Mesenchymal stem cell (in vitro differentiated cells and primary cell): Measurements from ENCODE around the gene BEGAIN.

Experiments used
- DNase-seq: peaks from one replicate; pipeline ENCODE4 v3.0.0-alpha.2; 2013
- H2AFZ ChIP-seq: one replicate; pipeline ENCODE4 v1.6.1; 2013; ENCODE audit warnings: low read depth, mild to moderate bottlenecking, control low read depth, inconsistent platforms, low read length, moderate library complexity
- H2AK5ac ChIP-seq: 2 replicates; pipeline ENCODE4 v1.6.1; 2013; ENCODE audit warnings: low read length, moderate library complexity, mild to moderate bottlenecking, inconsistent platforms; ENCODE audit not compliant: severe bottlenecking
- H2BK120ac ChIP-seq: one replicate; pipeline ENCODE4 v1.6.1; 2013; ENCODE audit warnings: low read depth, mild to moderate bottlenecking, inconsistent platforms, low read length, moderate library complexity
- H2BK12ac ChIP-seq, 2 experiments: one replicate each; pipeline ENCODE4 v1.6.1; 2013; ENCODE audit warnings: inconsistent platforms in 2 of 2, low read length in 2 of 2, mild to moderate bottlenecking in 2 of 2, moderate library complexity in 2 of 2, control low read depth in 1 of 2
- H2BK15ac ChIP-seq: one replicate; pipeline ENCODE4 v1.6.1; 2013; ENCODE audit warnings: mild to moderate bottlenecking, low read depth, inconsistent platforms; ENCODE audit not compliant: poor library complexity, severe bottlenecking
- H2BK5ac ChIP-seq: 2 replicates; pipeline ENCODE4 v1.6.1; 2013; ENCODE audit warnings: low read depth, mild to moderate bottlenecking, low read length, control low read depth, inconsistent platforms; ENCODE audit not compliant: poor library complexity, severe bottlenecking
- H3K14ac ChIP-seq, 2 experiments: one replicate each; pipeline ENCODE4 v1.6.1; 2013; ENCODE audit warnings: inconsistent platforms in 2 of 2, low read length in 2 of 2, control low read depth in 1 of 2, mild to moderate bottlenecking in 1 of 2, moderate library complexity in 1 of 2
- H3K18ac ChIP-seq, 2 experiments: one replicate each; pipeline ENCODE4 v1.6.1; 2013; ENCODE audit warnings: inconsistent platforms in 2 of 2, low read length in 2 of 2, control low read depth in 1 of 2, low read depth in 1 of 2, mild to moderate bottlenecking in 1 of 2
- H3K23ac ChIP-seq, 2 experiments: one replicate each; pipeline ENCODE4 v1.6.1; 2013; ENCODE audit warnings: inconsistent platforms in 2 of 2, low read length in 2 of 2, mild to moderate bottlenecking in 2 of 2, moderate library complexity in 2 of 2, control low read depth in 1 of 2
- H3K27ac ChIP-seq: 2 replicates; pipeline ENCODE4 v1.5.1; 2013; ENCODE audit warnings: mild to moderate bottlenecking, moderate library complexity, low read length, control low read depth, inconsistent platforms; ENCODE audit not compliant: poor library complexity, severe bottlenecking
- H3K27me3 ChIP-seq, 2 experiments: 2 replicates each; pipeline versions ENCODE4 v1.6.1 to v1.7.0; 2013; ENCODE audit warnings: low read length in 2 of 2, mild to moderate bottlenecking in 2 of 2, moderate library complexity in 2 of 2, control low read depth in 1 of 2, inconsistent platforms in 1 of 2; ENCODE audit not compliant: control insufficient read depth in 1 of 2, insufficient read depth in 1 of 2
- H3K36me3 ChIP-seq, 2 experiments: 2 replicates each; pipeline versions ENCODE4 v1.6.1 to v1.7.0; 2013; ENCODE audit warnings: low read length in 2 of 2, control low read depth in 1 of 2, inconsistent platforms in 1 of 2, low read depth in 1 of 2, mild to moderate bottlenecking in 1 of 2; ENCODE audit not compliant: insufficient read depth in 2 of 2, control insufficient read depth in 1 of 2
- H3K4ac ChIP-seq, 2 experiments: one replicate each; pipeline ENCODE4 v1.6.1; 2013; ENCODE audit warnings: inconsistent platforms in 2 of 2, low read length in 2 of 2, mild to moderate bottlenecking in 2 of 2, moderate library complexity in 2 of 2, control low read depth in 1 of 2, low read depth in 1 of 2
- H3K4me1 ChIP-seq: 2 replicates; pipeline ENCODE4 v1.6.1; 2013; ENCODE audit warnings: low read depth, low read length, control low read depth; ENCODE audit not compliant: control insufficient read depth, insufficient read depth
- H3K4me2 ChIP-seq: 2 replicates; pipeline ENCODE4 v1.6.1; 2013; ENCODE audit warnings: low read length, mild to moderate bottlenecking, inconsistent platforms; ENCODE audit not compliant: poor library complexity, severe bottlenecking
- H3K4me3 ChIP-seq, 2 experiments: 2 replicates each; pipeline versions ENCODE4 v1.5.1 to v1.7.0; 2013; ENCODE audit warnings: low read length in 2 of 2, mild to moderate bottlenecking in 2 of 2, control low read depth in 1 of 2, low read depth in 1 of 2; ENCODE audit not compliant: insufficient read depth in 1 of 2
- H3K79me1 ChIP-seq: replicated peaks from 2 replicates; pipeline ENCODE4 v1.6.1; 2013; ENCODE audit warnings: mild to moderate bottlenecking, control low read depth, low read length, inconsistent platforms; ENCODE audit not compliant: poor library complexity, severe bottlenecking
- H3K9ac ChIP-seq: 2 replicates; pipeline ENCODE4 v1.7.0; 2013; ENCODE audit warnings: mild to moderate bottlenecking, low read length, moderate library complexity
- H3K9me3 ChIP-seq: 2 replicates; pipeline ENCODE4 v1.7.0; 2013; ENCODE audit warnings: mild to moderate bottlenecking, low read length; ENCODE audit not compliant: control insufficient read depth
- H4K8ac ChIP-seq: one replicate; pipeline ENCODE4 v1.6.1; 2013; ENCODE audit warnings: inconsistent platforms, mild to moderate bottlenecking, low read length, moderate library complexity
- H4K91ac ChIP-seq: one replicate; pipeline ENCODE4 v1.6.1; 2013; ENCODE audit warnings: mild to moderate bottlenecking, low read length, inconsistent platforms
- WGBS: methylation state at CpG from one replicate; pipeline ENCODE4 v1.1.7; 2013; ENCODE audit warnings: mixed read lengths; 5-methylcytosine and 5-hydroxymethylcytosine counted together

BEGAIN gene

DNA sequence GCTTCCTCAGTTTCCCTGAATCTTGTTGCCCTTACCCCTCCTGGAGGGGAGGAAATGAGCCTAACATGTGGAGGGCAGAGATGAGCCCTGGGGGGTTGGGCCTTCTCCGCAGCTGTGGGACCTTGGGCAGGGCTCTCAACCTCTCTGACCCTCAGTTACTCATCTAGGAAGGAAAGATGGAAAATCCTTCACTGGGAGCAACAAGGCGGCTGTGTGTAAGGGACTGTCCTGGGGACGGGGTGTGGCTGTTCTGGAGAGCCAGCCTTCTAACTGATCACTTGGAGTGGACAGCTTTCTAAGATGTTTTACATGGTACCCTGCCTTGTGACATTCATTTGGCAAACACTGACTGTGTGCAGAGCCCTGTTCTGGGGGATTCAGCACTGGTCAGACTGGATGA is 14.7 kb downstream of the BEGAIN start:
- no peaks in the 10 kb centered on the region for H3K79me1 ChIP-seq
- no peak overlapping the region for H2AFZ ChIP-seq
- H2BK120ac ChIP-seq, result no peak overlapping the region
- 62% methylated on average over 2 of the region's 3 CpGs for WGBS
- H2BK5ac ChIP-seq, result no peak overlapping the region
- no peak overlapping the region for H2BK12ac ChIP-seq
- H3K14ac ChIP-seq, result no peak overlapping the region
- H4K8ac ChIP-seq, result no peak overlapping the region
- H3K27me3 ChIP-seq, result peaks cover 32 to 75% of the 10 kb centered on the region in 2 experiments
- DNase-seq, result no peak
- H3K18ac ChIP-seq, result no peak overlapping the region
- H3K36me3 ChIP-seq, result no peaks in the 10 kb centered on the region
- H3K4ac ChIP-seq, result no peak overlapping the region
- H3K4me2 ChIP-seq, result no peak overlapping the region
- H3K27ac ChIP-seq, result no peak overlapping the region
- peaks cover 9% of the 10 kb centered on the region for H3K4me1 ChIP-seq
- H3K9me3 ChIP-seq, result no peaks in the 10 kb centered on the region
- H2AK5ac ChIP-seq, result no peak overlapping the region
- H3K9ac ChIP-seq, result no peak overlapping the region
- no peak overlapping the region for H2BK15ac ChIP-seq
- H3K4me3 ChIP-seq, result no peak overlapping the region
- H4K91ac ChIP-seq, result no peak overlapping the region
- no peak overlapping the region for H3K23ac ChIP-seq

GRCh38 chr14:100571837-100572236 is 15.4 kb downstream of the BEGAIN start:
- Histone ChIP-seq H2BK12ac (no peak overlapping the region), H2AK5ac (no peak overlapping the region), H3K79me1 (no peaks in the 10 kb centered on the region), H3K27me3 (peaks cover 35 to 77% of the 10 kb centered on the region in 2 experiments), H2BK15ac (no peak overlapping the region), H3K4me1 (peaks cover 12% of the 10 kb centered on the region), H3K4me3 (no peak overlapping the region), H2BK5ac (no peak overlapping the region), H3K36me3 (no peaks in the 10 kb centered on the region), H2BK120ac (no peak overlapping the region), H4K8ac (no peak overlapping the region), H3K14ac (no peak overlapping the region), H3K4me2 (no peak overlapping the region), H4K91ac (no peak overlapping the region), H3K9me3 (no peaks in the 10 kb centered on the region), H3K4ac (no peak overlapping the region), H3K23ac (no peak overlapping the region), H3K18ac (no peak overlapping the region), H3K9ac (no peak overlapping the region), H2AFZ (no peak overlapping the region), H3K27ac (no peak overlapping the region)
- no peak for DNase-seq
- WGBS, result 87% methylated on average over 16 of the region's 16 CpGs

DNA sequence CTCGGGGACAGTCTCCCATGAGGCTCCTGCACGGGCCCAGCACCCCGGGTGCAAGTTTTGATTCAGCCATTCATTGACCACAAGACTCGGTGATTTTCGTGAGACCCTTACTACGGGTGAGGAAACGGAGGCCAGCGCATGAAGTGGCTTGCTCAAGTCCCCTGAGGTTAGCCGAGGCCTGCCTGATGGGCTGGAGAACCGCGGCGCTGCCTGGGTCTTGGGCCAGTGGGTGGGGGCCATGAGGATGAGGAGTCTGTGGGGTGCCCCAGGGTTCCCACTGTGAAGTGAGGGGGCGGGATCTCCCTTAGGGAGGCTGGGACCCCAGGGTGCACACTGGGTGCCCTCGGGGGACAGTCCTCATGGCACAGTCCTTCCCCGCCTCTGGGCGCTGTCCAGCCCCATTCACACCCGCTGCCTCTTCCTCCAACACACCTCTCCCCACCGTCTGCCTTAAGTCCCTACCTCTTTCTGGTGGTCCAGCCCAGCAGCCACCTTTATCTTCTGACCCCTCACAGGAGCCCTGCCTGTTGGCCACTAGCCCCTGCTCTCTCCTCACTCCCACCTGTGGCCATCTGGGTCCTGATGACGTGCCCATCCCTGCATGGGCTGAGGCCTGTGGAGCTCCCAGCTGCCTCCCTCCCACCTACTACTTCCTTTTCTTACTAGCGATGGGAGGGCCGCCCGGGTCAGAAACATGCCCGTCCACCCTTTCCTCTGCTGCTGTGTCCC is 16.3 kb downstream of the BEGAIN start:
- H3K4ac ChIP-seq, result no peak overlapping the region
- H4K91ac ChIP-seq, result no peak overlapping the region
- H4K8ac ChIP-seq, result no peak overlapping the region
- H2BK15ac ChIP-seq, result no peak overlapping the region
- H3K14ac ChIP-seq, result no peak overlapping the region
- no peak overlapping the region for H3K4me2 ChIP-seq
- DNase-seq, result no peak
- H3K9ac ChIP-seq, result no peak overlapping the region
- peaks cover 21% of the 10 kb centered on the region for H3K4me1 ChIP-seq
- H3K27ac ChIP-seq, result no peak overlapping the region
- H3K27me3 ChIP-seq, result peaks cover 37 to 84% of the 10 kb centered on the region in 2 experiments
- H3K9me3 ChIP-seq, result no peaks in the 10 kb centered on the region
- H3K23ac ChIP-seq, result no peak overlapping the region
- H2BK5ac ChIP-seq, result no peak overlapping the region
- peaks cover 6% of the 10 kb centered on the region for H3K79me1 ChIP-seq
- no peak overlapping the region for H2AFZ ChIP-seq
- peaks cover 0 to 9% of the 10 kb centered on the region in 2 experiments for H3K36me3 ChIP-seq
- no peak overlapping the region for H3K4me3 ChIP-seq
- no peak overlapping the region for H2BK12ac ChIP-seq
- no peak overlapping the region for H3K18ac ChIP-seq
- 82% methylated on average over 23 of the region's 23 CpGs for WGBS
- H2BK120ac ChIP-seq, result no peak overlapping the region
- H2AK5ac ChIP-seq, result no peak overlapping the region

GRCh38 chr14:100569734-100570286 is 17.4 kb downstream of the BEGAIN start:
- peaks cover 21% of the 10 kb centered on the region for H3K4me1 ChIP-seq
- no peak overlapping the region for H4K8ac ChIP-seq
- H2AK5ac ChIP-seq, result no peak overlapping the region
- peaks cover 37 to 87% of the 10 kb centered on the region in 2 experiments for H3K27me3 ChIP-seq
- H3K79me1 ChIP-seq, result peaks cover 14% of the 10 kb centered on the region
- no peak overlapping the region for H2BK120ac ChIP-seq
- no peak overlapping the region for H4K91ac ChIP-seq
- no peak overlapping the region for H2BK5ac ChIP-seq
- H2BK15ac ChIP-seq, result no peak overlapping the region
- H3K9me3 ChIP-seq, result no peaks in the 10 kb centered on the region
- no peak overlapping the region for H3K18ac ChIP-seq
- H3K4me3 ChIP-seq, result no peak overlapping the region
- DNase-seq, result no peak
- H3K4me2 ChIP-seq, result peak overlapping the region; percentile 91
- H3K4ac ChIP-seq, result no peak overlapping the region
- H2BK12ac ChIP-seq, result no peak overlapping the region
- H3K27ac ChIP-seq, result no peak overlapping the region
- no peak overlapping the region for H3K14ac ChIP-seq
- peaks cover 0 to 13% of the 10 kb centered on the region in 2 experiments for H3K36me3 ChIP-seq
- 36% methylated on average over 11 of the region's 14 CpGs for WGBS
- no peak overlapping the region for H3K9ac ChIP-seq
- no peak overlapping the region for H2AFZ ChIP-seq
- H3K23ac ChIP-seq, result no peak overlapping the region
